Common myeloid progenitor, CD34-positive (primary cell): ENCODE results near the gene PPP6R3. TPM values are rescaled to one million over a fixed set of nuclear protein-coding genes. Genes with fewer than 3 reads are reported as not detected.
A peak's percentile ranks its signal among the peaks of the same experiment; 100 is the strongest.

Experiments
- CTCF ChIA-PET: fragments of 350-600 bp; sonication (Branson Sonifier 250); formaldehyde crosslinking; loops from one replicate; lab custom pipeline; 2021; ENCODE audit warnings: antibody characterized with exemption; lab: Charles Lee
- POLR2A ChIA-PET: fragments of 350-600 bp; sonication (Branson Sonifier 250); formaldehyde crosslinking; loops from one replicate; lab custom pipeline; 2021; ENCODE audit warnings: antibody characterized with exemption; lab: Charles Lee
- DNase-seq, 3 donors: peaks; one replicate each; pipeline versions ENCODE4 v3.0.0 to v3.0.0-alpha.2; 2013
- H3K27ac ChIP-seq, 2 experiments: 1 replicate in 1 of 2; 2 replicates in 1 of 2; pipeline ENCODE4 v1.7.0; 2013; ENCODE audit warnings: inconsistent platforms in 2 of 2, low read length in 2 of 2, mild to moderate bottlenecking in 2 of 2, low read depth in 1 of 2, moderate library complexity in 1 of 2; ENCODE audit not compliant: severe bottlenecking in 2 of 2, insufficient read depth in 1 of 2, poor library complexity in 1 of 2
- H3K27me3 ChIP-seq, 5 experiments: replicated peaks in 2 of 5; 1 replicate in 3 of 5; 2 replicates in 2 of 5; pipeline versions ENCODE4 v1.6.1 to v1.7.0; 2013; ENCODE audit warnings: low read length in 4 of 5, mild to moderate bottlenecking in 2 of 5, moderate library complexity in 2 of 5, inconsistent platforms in 1 of 5; ENCODE audit not compliant: insufficient read depth in 5 of 5, control insufficient read depth in 4 of 5
- H3K36me3 ChIP-seq, 4 experiments: 1 replicate in 2 of 4; 2 replicates in 2 of 4; pipeline versions ENCODE4 v1.6.1 to v1.7.0; 2013; ENCODE audit warnings: low read length in 3 of 4, control low read depth in 1 of 4, mild to moderate bottlenecking in 1 of 4; ENCODE audit not compliant: control insufficient read depth in 4 of 4, insufficient read depth in 4 of 4
- H3K4me1 ChIP-seq, 4 experiments: 1 replicate in 3 of 4; 2 replicates in 1 of 4; pipeline versions ENCODE4 v1.6.1 to v1.7.1; 2013; ENCODE audit warnings: low read length in 3 of 4, mild to moderate bottlenecking in 3 of 4, control low read depth in 1 of 4, inconsistent platforms in 1 of 4, moderate library complexity in 1 of 4; ENCODE audit not compliant: control insufficient read depth in 4 of 4, insufficient read depth in 4 of 4; ENCODE audit errors: control extremely low read depth in 1 of 4
- H3K4me3 ChIP-seq, 7 experiments: 1 replicate in 4 of 7; 2 replicates in 3 of 7; pipeline versions ENCODE4 v1.5.1 to v1.7.0; 2013; ENCODE audit warnings: mild to moderate bottlenecking in 7 of 7, low read length in 6 of 7, moderate library complexity in 6 of 7, inconsistent platforms in 2 of 7, low read depth in 2 of 7, control low read depth in 1 of 7; ENCODE audit not compliant: insufficient read depth in 4 of 7, control insufficient read depth in 1 of 7; ENCODE audit errors: extremely low read depth in 1 of 7
- H3K9me3 ChIP-seq, 5 experiments: 1 replicate in 4 of 5; 2 replicates in 1 of 5; pipeline versions ENCODE4 v1.6.1 to v1.7.1; 2013; ENCODE audit warnings: low read length in 4 of 5, mild to moderate bottlenecking in 2 of 5, inconsistent platforms in 1 of 5, low read depth in 1 of 5, moderate library complexity in 1 of 5; ENCODE audit not compliant: control insufficient read depth in 4 of 5, insufficient read depth in 2 of 5; ENCODE audit errors: control extremely low read depth in 1 of 5
- WGBS: methylation state at CpG from one replicate; pipeline ENCODE4 v1.1.5; 2013; ENCODE audit not compliant: insufficient coverage; 5-methylcytosine and 5-hydroxymethylcytosine counted together
- polyA plus RNA-seq: library from polyadenylated mRNA; unstranded; fragments of 120-200 nt; gene quantifications from one replicate; pipeline ENCODE4 v1.2.1, GENCODE V29; 2013

Gene PPP6R3
- 94.1 TPM for polyA plus RNA-seq

DNA sequence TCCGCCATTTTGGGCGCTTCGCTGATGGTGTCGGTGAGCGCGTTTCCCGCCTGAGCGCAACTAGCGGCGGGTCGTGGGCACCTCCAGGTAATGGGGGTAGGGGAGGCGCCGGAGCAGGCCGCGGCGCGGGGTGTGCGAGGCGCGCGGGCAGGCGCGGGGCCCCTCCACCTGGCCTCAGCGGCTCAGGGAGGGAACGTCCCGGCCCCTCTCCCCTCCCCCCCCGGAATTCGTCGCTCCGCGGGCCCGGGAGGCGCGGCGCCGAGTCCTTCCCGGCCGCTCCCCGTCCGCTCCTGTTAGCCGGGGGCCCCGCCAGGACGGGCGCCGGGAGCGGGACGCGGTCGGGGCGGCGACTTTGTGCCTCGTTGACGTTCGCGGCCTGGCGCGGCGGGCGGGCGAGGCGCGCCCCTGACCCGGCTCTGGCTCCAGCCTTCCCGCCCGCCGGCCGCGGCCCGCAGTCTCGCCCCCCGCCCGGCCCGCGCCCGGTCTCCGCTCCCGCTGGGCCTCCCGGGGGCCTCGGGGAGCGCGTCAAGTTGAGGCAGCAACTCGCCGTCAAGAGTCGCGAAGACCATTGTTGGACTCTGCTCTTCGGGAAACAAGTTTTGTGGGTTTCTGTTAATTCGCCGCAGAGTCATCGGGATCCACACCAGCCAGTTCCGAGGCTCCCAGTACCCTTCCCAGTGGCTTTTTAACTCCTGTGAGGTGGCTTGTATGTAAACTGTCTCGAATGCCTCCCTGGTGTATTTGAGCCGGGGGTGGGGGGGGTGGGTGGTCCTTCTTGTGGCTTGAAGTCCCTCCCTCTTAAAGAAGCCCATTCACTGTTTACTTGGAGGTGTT lies at the start of gene PPP6R3:
Gene PPP6R3, plus strand, starts transcription at position 12 of the 834 bp plus-strand sequence. CDS start 76,913 bp downstream, outside the sequence.
- CTCF ChIA-PET: no interaction called here
- Histone ChIP-seq H3K4me3 (peak within 1 kb of the TSS; percentile 80 to 97 (median 92)), H3K27ac (peak within 1 kb of the TSS; percentile 86), H3K27me3 (no peaks in the 10 kb centered on the region), H3K4me1 (peaks cover 17 to 44% (median 29%) of the 10 kb centered on the region in 4 experiments), H3K9me3 (no peaks in the 10 kb centered on the region), H3K36me3 (peaks cover 0 to 14% (median 0%) of the 10 kb centered on the region in 4 experiments)
- DNase-seq: peak in 2 of 3 donors; percentile 65 to 75
- POLR2A ChIA-PET: interaction anchor here (1.2 kb wide), 1 partner anchor 89 kb away, joined by 3 read pairs; no protein-coding TSS in a partner anchor
- 0% methylated on average over 59 of the region's 92 CpGs for WGBS

DNA sequence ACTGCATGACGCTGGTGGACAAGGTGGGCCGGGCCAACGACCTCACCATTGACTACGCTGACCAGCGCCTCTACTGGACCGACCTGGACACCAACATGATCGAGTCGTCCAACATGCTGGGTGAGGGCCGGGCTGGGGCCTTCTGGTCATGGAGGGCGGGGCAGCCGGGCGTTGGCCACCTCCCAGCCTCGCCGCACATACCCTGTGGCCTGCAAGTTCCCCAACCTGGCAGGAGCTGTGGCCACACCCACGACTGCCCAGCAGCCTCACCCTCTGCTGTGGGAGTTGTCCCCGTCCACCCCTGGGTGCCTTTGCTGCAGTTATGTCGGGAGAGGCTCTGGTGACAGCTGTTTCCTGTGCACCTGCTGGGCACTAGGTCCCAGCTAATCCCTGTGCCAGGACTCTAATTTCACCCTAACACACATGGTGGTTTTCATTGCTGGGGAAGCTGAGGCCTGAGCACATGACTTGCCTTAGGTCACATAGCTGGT lies 49.0 kb upstream of the PPP6R3 start:
- H3K27ac ChIP-seq: no peak overlapping the region
- no peaks in the 10 kb centered on the region for H3K9me3 ChIP-seq
- no peak overlapping the region for H3K4me3 ChIP-seq
- ChIA-PET POLR2A (no interaction called here), CTCF (no interaction called here)
- 96% methylated on average over 17 of the region's 17 CpGs for WGBS
- peaks cover 11 to 77% (median 60%) of the 10 kb centered on the region in 4 experiments for H3K36me3 ChIP-seq
- H3K27me3 ChIP-seq: no peaks in the 10 kb centered on the region
- peaks cover 0 to 15% (median 7%) of the 10 kb centered on the region in 4 experiments for H3K4me1 ChIP-seq
- no peak for DNase-seq

DNA sequence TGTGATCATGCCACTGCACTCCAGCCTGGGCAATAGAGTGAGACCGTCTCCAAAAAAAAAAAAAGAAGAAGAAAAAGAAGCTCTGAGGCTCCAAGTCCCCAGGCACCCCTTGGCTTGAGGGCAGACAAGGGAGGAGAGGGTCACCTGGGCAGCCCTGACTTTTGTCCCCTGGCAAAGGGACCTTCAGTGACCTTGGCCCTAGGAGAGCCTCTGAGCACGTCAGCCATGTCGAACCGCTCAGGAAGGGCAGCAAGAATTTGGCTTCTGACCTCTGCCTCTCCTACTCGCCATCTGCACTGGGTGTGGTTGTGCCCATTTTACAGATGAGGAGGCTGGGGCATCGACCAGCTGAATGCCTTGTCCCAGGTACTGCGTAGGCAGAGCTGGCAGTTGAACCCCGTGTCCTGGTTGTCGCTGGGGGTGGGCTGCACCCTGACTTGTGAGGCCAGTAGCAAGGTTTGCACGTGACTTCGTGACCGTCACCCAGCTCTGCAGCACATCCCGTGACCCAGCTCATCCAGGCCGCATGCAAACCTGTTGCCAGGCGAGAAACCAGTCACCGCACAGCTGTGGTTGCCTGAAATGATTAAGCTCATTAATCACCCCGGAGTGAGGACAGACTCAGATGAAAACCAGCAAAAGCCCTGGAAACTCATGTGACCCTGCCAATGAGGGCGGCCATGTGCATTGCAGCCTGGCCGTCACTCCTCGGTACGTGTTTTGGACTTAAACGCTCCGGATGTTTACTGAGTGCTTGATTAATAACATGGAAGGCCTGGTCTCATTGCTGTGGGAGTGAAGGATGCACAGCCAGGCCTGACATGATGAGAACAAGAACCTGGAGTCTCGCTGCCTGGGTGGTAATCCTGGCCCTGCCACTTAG lies 47.7 kb upstream of the PPP6R3 start:
- Histone ChIP-seq H3K4me3 (no peak overlapping the region), H3K27ac (no peak overlapping the region), H3K9me3 (no peaks in the 10 kb centered on the region), H3K36me3 (peaks cover 11 to 76% (median 64%) of the 10 kb centered on the region in 4 experiments), H3K4me1 (peaks cover 0 to 15% (median 7%) of the 10 kb centered on the region in 4 experiments), H3K27me3 (no peaks in the 10 kb centered on the region)
- POLR2A ChIA-PET: no interaction called here
- WGBS: 93% methylated on average over 19 of the region's 24 CpGs
- CTCF ChIA-PET: interaction anchor here (0.7 to 1.3 kb wide), 4 partner anchors 29 to 209 kb away, joined by 3 read pairs; no protein-coding TSS in a partner anchor
- peak in 2 of 3 donors; percentile 49 to 60 for DNase-seq

DNA sequence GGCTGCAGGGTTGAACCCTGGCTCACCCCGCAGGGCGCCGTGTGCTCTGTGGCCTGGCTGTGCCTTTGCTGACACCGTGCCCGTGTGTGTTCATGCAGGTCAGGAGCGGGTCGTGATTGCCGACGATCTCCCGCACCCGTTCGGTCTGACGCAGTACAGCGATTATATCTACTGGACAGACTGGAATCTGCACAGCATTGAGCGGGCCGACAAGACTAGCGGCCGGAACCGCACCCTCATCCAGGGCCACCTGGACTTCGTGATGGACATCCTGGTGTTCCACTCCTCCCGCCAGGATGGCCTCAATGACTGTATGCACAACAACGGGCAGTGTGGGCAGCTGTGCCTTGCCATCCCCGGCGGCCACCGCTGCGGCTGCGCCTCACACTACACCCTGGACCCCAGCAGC lies 47.0 kb upstream of the PPP6R3 start:
- no peak for DNase-seq
- POLR2A ChIA-PET: no interaction called here
- Histone ChIP-seq H3K27ac (peak overlapping the region in 1 of 2 experiments; percentile 67), H3K27me3 (no peaks in the 10 kb centered on the region), H3K9me3 (no peaks in the 10 kb centered on the region), H3K4me3 (no peak overlapping the region), H3K4me1 (peaks cover 0 to 15% (median 7%) of the 10 kb centered on the region in 4 experiments), H3K36me3 (peaks cover 9 to 75% (median 65%) of the 10 kb centered on the region in 4 experiments)
- CTCF ChIA-PET: interaction anchor here (1.3 kb wide), 1 partner anchor 30 kb away, joined by 3 read pairs; no protein-coding TSS in a partner anchor
- WGBS: 96% methylated on average over 27 of the region's 27 CpGs

DNA sequence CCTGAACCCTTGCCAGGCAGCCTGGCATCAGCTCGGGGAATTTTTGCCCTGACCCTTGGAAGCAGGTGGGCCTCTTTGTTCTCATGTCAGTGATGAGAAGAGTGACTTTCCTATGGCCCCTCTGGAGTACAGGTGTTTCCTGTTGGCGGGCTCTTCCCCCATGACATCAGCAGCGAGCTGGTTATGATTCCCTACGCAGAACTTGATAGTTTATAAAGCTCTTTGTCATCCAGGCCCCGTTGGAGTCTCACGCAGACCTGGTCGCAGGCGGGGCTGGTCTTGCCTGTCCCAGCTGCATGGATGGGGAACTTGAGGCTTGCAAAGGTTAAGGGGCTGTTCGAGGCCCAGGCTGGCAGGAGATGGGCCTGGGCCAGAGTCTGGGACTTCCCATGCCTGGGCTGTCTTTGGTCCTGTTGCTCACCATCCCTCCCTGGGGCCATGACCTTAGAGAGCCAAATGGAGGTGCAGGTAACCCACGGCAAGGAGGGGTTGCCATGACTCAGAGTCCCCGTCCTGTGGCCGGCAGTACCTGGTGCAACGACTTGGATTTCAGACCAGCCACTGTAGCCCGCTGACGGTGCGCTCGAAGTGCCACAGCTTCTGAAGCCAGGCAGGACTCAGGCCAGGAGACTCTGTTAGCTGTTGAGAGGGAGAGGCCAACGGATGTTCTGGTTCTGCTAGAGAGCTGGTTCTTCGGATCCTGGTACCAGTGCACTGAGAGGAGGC lies 45.9 kb upstream of the PPP6R3 start:
- peak; percentile 35 to 92 (median 91) for DNase-seq
- WGBS: 82% methylated on average over 16 of the region's 19 CpGs
- Histone ChIP-seq H3K4me1 (peaks cover 0 to 15% (median 7%) of the 10 kb centered on the region in 4 experiments), H3K9me3 (no peaks in the 10 kb centered on the region), H3K36me3 (peaks cover 7 to 75% (median 65%) of the 10 kb centered on the region in 4 experiments), H3K27me3 (no peaks in the 10 kb centered on the region), H3K27ac (peak overlapping the region; percentile 51 to 67), H3K4me3 (peak overlapping the region in 1 of 7 experiments; percentile 0)
- CTCF ChIA-PET: interaction anchor here (1.3 kb wide), 1 partner anchor 9 kb away, joined by 4 read pairs; no protein-coding TSS in a partner anchor
- POLR2A ChIA-PET: no interaction called here

- Histone ChIP-seq H3K27ac (no peak overlapping the region), H3K4me1 (peaks cover 0 to 15% (median 7%) of the 10 kb centered on the region in 4 experiments), H3K36me3 (peaks cover 7 to 67% (median 55%) of the 10 kb centered on the region in 4 experiments), H3K27me3 (no peaks in the 10 kb centered on the region), H3K4me3 (no peak overlapping the region), H3K9me3 (no peaks in the 10 kb centered on the region)
- ChIA-PET POLR2A (no interaction called here), CTCF (no interaction called here)
- no peak for DNase-seq
- 96% methylated on average over 17 of the region's 22 CpGs for WGBS
These were observed 44.4 kb upstream of the PPP6R3 start for GRCh38 chr11:68416070-68416578.
